GM23338 (cell line): Measurements from ENCODE around the gene BCAS1. TPM values are rescaled to one million over a fixed set of nuclear protein-coding genes. Genes with fewer than 3 reads are reported as not detected.

ENCODE experiments used
- ATAC-seq: fragments of 200-7000 bp; cut with Tn5 transposase; 3 replicates; pipeline ENCODE4 v1.9.1; 2020
- DNase-seq: peaks from one replicate; pipeline ENCODE4 v3.0.0-alpha.2; 2015; ENCODE audit warnings: low spot score
- H2AFZ ChIP-seq: fragments of 200-600 bp; sonication (generic); 2 replicates; pipeline ENCODE4 v1.8.0; 2016; ENCODE audit warnings: antibody characterized with exemption, mild to moderate bottlenecking, moderate library complexity
- H3F3A ChIP-seq: fragments of 200-600 bp; sonication (generic); replicated peaks from 2 replicates; pipeline ENCODE4 v1.8.0; 2017; ENCODE audit warnings: antibody characterized with exemption, mixed run types, low read depth
- H3K27ac ChIP-seq: fragments of 200-600 bp; sonication (generic); 2 replicates; pipeline ENCODE4 v1.6.1; 2016; ENCODE audit warnings: low read depth
- H3K27me3 ChIP-seq: fragments of 200-600 bp; sonication (generic); 2 replicates; pipeline ENCODE4 v1.8.0; 2016; ENCODE audit warnings: mild to moderate bottlenecking, mixed run types, moderate library complexity; ENCODE audit not compliant: insufficient read depth
- H3K36me3 ChIP-seq: fragments of 200-600 bp; sonication (generic); 2 replicates; pipeline ENCODE4 v1.8.0; 2016; ENCODE audit warnings: mild to moderate bottlenecking; ENCODE audit not compliant: insufficient read depth
- H3K4me1 ChIP-seq: fragments of 200-600 bp; sonication (generic); 2 replicates; pipeline ENCODE4 v1.8.0; 2016; ENCODE audit warnings: mild to moderate bottlenecking, moderate library complexity; ENCODE audit not compliant: insufficient read depth
- H3K4me2 ChIP-seq: fragments of 200-600 bp; sonication (generic); 2 replicates; pipeline ENCODE4 v1.7.1; 2017; ENCODE audit warnings: mixed run types
- H3K4me3 ChIP-seq: fragments of 200-600 bp; sonication (generic); 2 replicates; pipeline ENCODE4 v1.6.1; 2016; ENCODE audit warnings: mixed run types
- H3K79me2 ChIP-seq: fragments of 200-600 bp; sonication (generic); replicated peaks from 2 replicates; pipeline ENCODE4 v1.8.0; 2017; ENCODE audit warnings: mild to moderate bottlenecking; ENCODE audit not compliant: insufficient read depth
- H3K9me2 ChIP-seq: fragments of 200-600 bp; sonication (generic); 2 replicates; pipeline ENCODE4 v1.8.0; 2017; ENCODE audit not compliant: insufficient read depth
- H4K20me1 ChIP-seq: fragments of 200-600 bp; sonication (generic); replicated peaks from 2 replicates; pipeline ENCODE4 v1.8.0; 2017; ENCODE audit warnings: mild to moderate bottlenecking; ENCODE audit not compliant: insufficient read depth
- H3K27ac Mint-ChIP-seq: 2 replicates; pipeline ENCODE4 v1.8.0; 2020; ENCODE audit warnings: inconsistent platforms, mild to moderate bottlenecking, moderate library complexity, mixed read lengths
- H3K27me3 Mint-ChIP-seq: 3 replicates; pipeline ENCODE4 v1.8.0; 2022; ENCODE audit warnings: low read depth, mild to moderate bottlenecking, moderate library complexity, mixed read lengths, inconsistent platforms; ENCODE audit not compliant: insufficient read depth, poor library complexity
- H3K36me3 Mint-ChIP-seq: 3 replicates; pipeline ENCODE4 v1.8.0; 2021; ENCODE audit warnings: low read depth, mild to moderate bottlenecking, inconsistent platforms, moderate library complexity, mixed read lengths
- H3K4me1 Mint-ChIP-seq: 3 replicates; pipeline ENCODE4 v1.8.0; 2020; ENCODE audit warnings: mild to moderate bottlenecking, inconsistent platforms, mixed read lengths
- H3K4me3 Mint-ChIP-seq: 3 replicates; pipeline ENCODE4 v1.8.0; 2021; ENCODE audit warnings: moderate library complexity, mild to moderate bottlenecking, inconsistent platforms, mixed read lengths
- H3K9me3 Mint-ChIP-seq: 3 replicates; pipeline ENCODE4 v1.8.0; 2020; ENCODE audit warnings: moderate library complexity, mild to moderate bottlenecking, inconsistent platforms, mixed read lengths
- ETS1 ChIP-seq: IDR thresholded peaks from 2 replicates; pipeline ENCODE4 v1.6.1; 2016; ENCODE audit warnings: antibody characterized with exemption
- JUNB ChIP-seq: IDR thresholded peaks from one replicate; pipeline ENCODE4 v1.6.1; 2016; ENCODE audit warnings: antibody characterized with exemption; ENCODE audit not compliant: unreplicated experiment
- NANOG ChIP-seq: IDR thresholded peaks from 2 replicates; pipeline ENCODE4 v1.6.1; 2016; ENCODE audit warnings: antibody characterized with exemption, borderline replicate concordance
- ZNF331 ChIP-seq: fragments of 250-450 bp; sonication (Bioruptor Pico); IDR thresholded peaks from 2 replicates; pipeline ENCODE4 v1.5.0; 2020; ENCODE audit warnings: low read depth, mild to moderate bottlenecking, moderate library complexity
- polyA plus RNA-seq: library from polyadenylated mRNA; unstranded; fragments of >200 nt; fragmentation: Nextera tagmentation; extraction: Ambion mirVana; gene quantifications from 2 replicates; pipeline ENCODE4 v1.2.1, GENCODE V29; 2016
- total RNA-seq: library from RNA; depleted of rRNA; stranded (reverse); fragments of >200 nt; shearing (Covaris generic); gene quantifications from 2 replicates; pipeline ENCODE4 v1.2.3, GENCODE V29; 2014
- TF ChIP-seq, protein P1 (sequence below): fragments of 250-450 bp; sonication (Bioruptor Pico); IDR thresholded peaks from 2 replicates; pipeline ENCODE4 v1.5.0; 2020; ENCODE audit warnings: mild to moderate bottlenecking, moderate library complexity

Gene BCAS1
- total and polyA plus RNA-seq, 2 experiments from 2014 or later: 0.17 to 0.19 TPM

- DNase-seq (no peak), ATAC-seq (no peak)
- no peaks in the 10 kb centered on the region for H3K4me1 ChIP-seq
- H3F3A ChIP-seq: no peaks in the 10 kb centered on the region
- no peaks in the 10 kb centered on the region; the same call in 1 of the 2 replicates for H3K9me2 ChIP-seq
- no peak overlapping the region for H3K4me3 Mint-ChIP-seq
- TF ChIP-seq, protein P1, sequence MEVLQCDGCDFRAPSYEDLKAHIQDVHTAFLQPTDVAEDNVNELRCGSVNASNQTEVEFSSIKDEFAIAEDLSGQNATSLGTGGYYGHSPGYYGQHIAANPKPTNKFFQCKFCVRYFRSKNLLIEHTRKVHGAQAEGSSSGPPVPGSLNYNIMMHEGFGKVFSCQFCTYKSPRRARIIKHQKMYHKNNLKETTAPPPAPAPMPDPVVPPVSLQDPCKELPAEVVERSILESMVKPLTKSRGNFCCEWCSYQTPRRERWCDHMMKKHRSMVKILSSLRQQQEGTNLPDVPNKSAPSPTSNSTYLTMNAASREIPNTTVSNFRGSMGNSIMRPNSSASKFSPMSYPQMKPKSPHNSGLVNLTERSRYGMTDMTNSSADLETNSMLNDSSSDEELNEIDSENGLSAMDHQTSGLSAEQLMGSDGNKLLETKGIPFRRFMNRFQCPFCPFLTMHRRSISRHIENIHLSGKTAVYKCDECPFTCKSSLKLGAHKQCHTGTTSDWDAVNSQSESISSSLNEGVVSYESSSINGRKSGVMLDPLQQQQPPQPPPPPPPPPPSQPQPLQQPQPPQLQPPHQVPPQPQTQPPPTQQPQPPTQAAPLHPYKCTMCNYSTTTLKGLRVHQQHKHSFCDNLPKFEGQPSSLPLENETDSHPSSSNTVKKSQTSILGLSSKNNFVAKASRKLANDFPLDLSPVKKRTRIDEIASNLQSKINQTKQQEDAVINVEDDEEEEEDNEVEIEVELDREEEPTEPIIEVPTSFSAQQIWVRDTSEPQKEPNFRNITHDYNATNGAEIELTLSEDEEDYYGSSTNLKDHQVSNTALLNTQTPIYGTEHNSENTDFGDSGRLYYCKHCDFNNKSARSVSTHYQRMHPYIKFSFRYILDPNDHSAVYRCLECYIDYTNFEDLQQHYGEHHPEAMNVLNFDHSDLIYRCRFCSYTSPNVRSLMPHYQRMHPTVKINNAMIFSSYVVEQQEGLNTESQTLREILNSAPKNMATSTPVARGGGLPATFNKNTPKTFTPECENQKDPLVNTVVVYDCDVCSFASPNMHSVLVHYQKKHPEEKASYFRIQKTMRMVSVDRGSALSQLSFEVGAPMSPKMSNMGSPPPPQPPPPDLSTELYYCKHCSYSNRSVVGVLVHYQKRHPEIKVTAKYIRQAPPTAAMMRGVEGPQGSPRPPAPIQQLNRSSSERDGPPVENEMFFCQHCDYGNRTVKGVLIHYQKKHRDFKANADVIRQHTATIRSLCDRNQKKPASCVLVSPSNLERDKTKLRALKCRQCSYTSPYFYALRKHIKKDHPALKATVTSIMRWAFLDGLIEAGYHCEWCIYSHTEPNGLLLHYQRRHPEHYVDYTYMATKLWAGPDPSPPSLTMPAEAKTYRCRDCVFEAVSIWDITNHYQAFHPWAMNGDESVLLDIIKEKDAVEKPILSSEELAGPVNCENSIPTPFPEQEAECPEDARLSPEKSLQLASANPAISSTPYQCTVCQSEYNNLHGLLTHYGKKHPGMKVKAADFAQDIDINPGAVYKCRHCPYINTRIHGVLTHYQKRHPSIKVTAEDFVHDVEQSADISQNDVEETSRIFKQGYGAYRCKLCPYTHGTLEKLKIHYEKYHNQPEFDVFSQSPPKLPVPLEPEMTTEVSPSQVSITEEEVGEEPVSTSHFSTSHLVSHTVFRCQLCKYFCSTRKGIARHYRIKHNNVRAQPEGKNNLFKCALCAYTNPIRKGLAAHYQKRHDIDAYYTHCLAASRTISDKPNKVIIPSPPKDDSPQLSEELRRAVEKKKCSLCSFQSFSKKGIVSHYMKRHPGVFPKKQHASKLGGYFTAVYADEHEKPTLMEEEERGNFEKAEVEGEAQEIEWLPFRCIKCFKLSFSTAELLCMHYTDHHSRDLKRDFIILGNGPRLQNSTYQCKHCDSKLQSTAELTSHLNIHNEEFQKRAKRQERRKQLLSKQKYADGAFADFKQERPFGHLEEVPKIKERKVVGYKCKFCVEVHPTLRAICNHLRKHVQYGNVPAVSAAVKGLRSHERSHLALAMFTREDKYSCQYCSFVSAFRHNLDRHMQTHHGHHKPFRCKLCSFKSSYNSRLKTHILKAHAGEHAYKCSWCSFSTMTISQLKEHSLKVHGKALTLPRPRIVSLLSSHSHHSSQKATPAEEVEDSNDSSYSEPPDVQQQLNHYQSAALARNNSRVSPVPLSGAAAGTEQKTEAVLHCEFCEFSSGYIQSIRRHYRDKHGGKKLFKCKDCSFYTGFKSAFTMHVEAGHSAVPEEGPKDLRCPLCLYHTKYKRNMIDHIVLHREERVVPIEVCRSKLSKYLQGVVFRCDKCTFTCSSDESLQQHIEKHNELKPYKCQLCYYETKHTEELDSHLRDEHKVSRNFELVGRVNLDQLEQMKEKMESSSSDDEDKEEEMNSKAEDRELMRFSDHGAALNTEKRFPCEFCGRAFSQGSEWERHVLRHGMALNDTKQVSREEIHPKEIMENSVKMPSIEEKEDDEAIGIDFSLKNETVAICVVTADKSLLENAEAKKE (CRISPR knock-in tag): no peak
- TF ChIP-seq ZNF331 (no peak), ETS1 (no peak)
- H3K4me1 Mint-ChIP-seq: no peaks in the 10 kb centered on the region
- no peak overlapping the region for H3K4me2 ChIP-seq
- no peak overlapping the region for H3K27ac Mint-ChIP-seq
- H3K36me3 ChIP-seq: no peaks in the 10 kb centered on the region
- no peaks in the 10 kb centered on the region; the same call in 1 of the 3 replicates for H3K9me3 Mint-ChIP-seq
- no peaks in the 10 kb centered on the region for H3K79me2 ChIP-seq
- no peaks in the 10 kb centered on the region for H3K27me3 ChIP-seq
- H3K4me3 ChIP-seq: no peak overlapping the region
- no peak overlapping the region for H2AFZ ChIP-seq
- no peaks in the 10 kb centered on the region for H3K36me3 Mint-ChIP-seq
- H3K27ac ChIP-seq: no peak overlapping the region
- no peaks in the 10 kb centered on the region for H4K20me1 ChIP-seq
- peaks cover 2% of the 10 kb centered on the region for H3K27me3 Mint-ChIP-seq
Measured at GRCh38 chr20:54000914-54001313, 69.5 kb downstream of the BCAS1 start.

DNA sequence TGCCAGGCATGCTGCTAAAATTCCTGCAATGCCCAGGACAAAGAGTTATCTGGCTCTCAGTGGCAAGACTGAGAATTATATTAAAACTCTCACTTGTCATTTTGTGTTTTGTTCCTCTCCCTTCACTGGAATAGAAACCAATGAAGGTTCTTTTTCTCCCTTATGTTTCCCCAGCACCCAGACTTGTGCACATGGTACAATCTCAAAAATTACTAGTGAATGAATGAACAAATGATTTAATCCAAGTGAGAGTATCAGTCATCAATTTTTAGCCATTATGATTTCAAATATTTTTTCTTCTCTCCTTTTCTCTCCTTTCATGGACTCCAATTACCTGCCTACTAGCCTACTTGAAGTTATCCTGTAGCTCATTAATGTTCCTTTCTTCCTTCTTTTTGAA, 70.1 kb downstream of the BCAS1 start:
- no peaks in the 10 kb centered on the region for H3K27me3 ChIP-seq
- H3K9me3 Mint-ChIP-seq: no peaks in the 10 kb centered on the region; the same call in 2 of the 3 replicates
- H2AFZ ChIP-seq: no peak overlapping the region
- no peak overlapping the region for H3K4me2 ChIP-seq
- ATAC-seq (no peak), DNase-seq (no peak)
- H3K27ac ChIP-seq: no peak overlapping the region
- H3K4me3 ChIP-seq: no peak overlapping the region
- H3K27me3 Mint-ChIP-seq: peaks cover 2% of the 10 kb centered on the region
- TF ChIP-seq JUNB (no peak), NANOG (no peak)
- no peaks in the 10 kb centered on the region; the same call in 1 of the 2 replicates for H3K9me2 ChIP-seq
- no peak overlapping the region for H3K27ac Mint-ChIP-seq
- no peaks in the 10 kb centered on the region for H3K36me3 Mint-ChIP-seq
- no peaks in the 10 kb centered on the region for H3K79me2 ChIP-seq
- H3K4me1 ChIP-seq: no peaks in the 10 kb centered on the region
- no peaks in the 10 kb centered on the region for H3F3A ChIP-seq
- H4K20me1 ChIP-seq: no peaks in the 10 kb centered on the region
- no peaks in the 10 kb centered on the region for H3K4me1 Mint-ChIP-seq
- no peaks in the 10 kb centered on the region for H3K36me3 ChIP-seq
- no peak overlapping the region for H3K4me3 Mint-ChIP-seq
